GM12878 (cell line): ENCODE data around the gene VIT. TPM values are rescaled to one million over a fixed set of nuclear protein-coding genes. Genes with fewer than 3 reads are reported as not detected.

Experiments used
- ATAC-seq: fragments of 200-7000 bp; cut with Tn5 transposase; 3 replicates; pipeline ENCODE4 v1.9.1; 2020; ENCODE audit warnings: mild to moderate bottlenecking, moderate library complexity
- BruUV-seq: library from RNA; stranded (reverse); fragments of 400-500 nt; replicated peaks from 2 replicates; lab custom pipeline; 2021; lab: Mats Ljungman, UMichigan
- CTCF ChIA-PET: fragments of 300-600 bp; sonication (Branson Sonifier 250); formaldehyde crosslinking; extraction: SDS; loops from one replicate; lab custom pipeline; 2021; ENCODE audit warnings: inconsistent platforms; lab: Yijun Ruan, JAX
- POLR2A ChIA-PET: fragments of 350-600 bp; formaldehyde crosslinking; extraction: SDS; loops from one replicate; lab custom pipeline; 2021; ENCODE audit warnings: inconsistent platforms; lab: Charles Lee
- RAD21 ChIA-PET: fragments of 300-600 bp; sonication (Branson Sonifier 250); formaldehyde crosslinking; loops from one replicate; lab custom pipeline; 2023; ENCODE audit warnings: antibody characterized with exemption; ENCODE audit not compliant: unreplicated experiment; lab: Charles Lee
- SMC1A ChIA-PET: fragments of 300-600 bp; sonication (Branson Sonifier 250); formaldehyde crosslinking; loops from one replicate; lab custom pipeline; 2023; ENCODE audit not compliant: unreplicated experiment, uncharacterized antibody; lab: Charles Lee
- DNase-seq: peaks from one replicate; pipeline ENCODE4 v3.0.0-alpha.2; 2011; ENCODE audit warnings: low read depth, low spot score
- FAIRE-seq: peaks from 3 replicates; lab custom pipeline; 2011; peaks lifted over from hg19 to GRCh38; lab: Jason Lieb, UNC
- H2AFZ ChIP-seq: 2 replicates; pipeline ENCODE4 v1.6.0; 2011; ENCODE audit warnings: low read depth, low read length, control low read depth; ENCODE audit not compliant: control insufficient read depth
- H3K27ac ChIP-seq: 2 replicates; pipeline ENCODE4 v1.5.1; 2011; ENCODE audit warnings: control low read depth; ENCODE audit not compliant: control insufficient read depth, insufficient read depth
- H3K27me3 ChIP-seq, 2 experiments: replicated peaks in 1 of 2; 2 replicates each; pipeline versions ENCODE4 v1.6.0 to v1.6.1; 2011; ENCODE audit warnings: low read length in 1 of 2; ENCODE audit not compliant: control insufficient read depth in 2 of 2, insufficient read depth in 2 of 2
- H3K36me3 ChIP-seq, 2 experiments: 2 replicates each; pipeline ENCODE4 v1.5.1; 2011; ENCODE audit warnings: low read length in 1 of 2; ENCODE audit not compliant: control insufficient read depth in 2 of 2, insufficient read depth in 2 of 2
- H3K4me1 ChIP-seq: 2 replicates; pipeline ENCODE4 v1.6.1; 2011; ENCODE audit warnings: mild to moderate bottlenecking, low read length, moderate library complexity, mixed read lengths; ENCODE audit not compliant: control insufficient read depth, insufficient read depth
- H3K4me2 ChIP-seq: 2 replicates; pipeline ENCODE4 v1.6.0; 2011; ENCODE audit warnings: control low read depth; ENCODE audit not compliant: control insufficient read depth, insufficient read depth
- H3K4me3 ChIP-seq: fragments of 200-600 bp; sonication (generic); 2 replicates; pipeline ENCODE4 v1.5.1; 2016
- H3K79me2 ChIP-seq: 2 replicates; pipeline ENCODE4 v1.6.0; 2011; ENCODE audit warnings: low read length; ENCODE audit not compliant: control insufficient read depth, insufficient read depth
- H3K9ac ChIP-seq: 2 replicates; pipeline ENCODE4 v1.8.0; 2011; ENCODE audit warnings: low read length, control low read depth, mixed read lengths; ENCODE audit not compliant: control insufficient read depth, insufficient read depth
- H3K9me3 ChIP-seq: replicated peaks from 3 replicates; pipeline ENCODE4 v1.5.1; 2011; ENCODE audit warnings: mild to moderate bottlenecking, low read length; ENCODE audit not compliant: control insufficient read depth, insufficient read depth
- H4K20me1 ChIP-seq: 2 replicates; pipeline ENCODE4 v1.6.0; 2011; ENCODE audit not compliant: control insufficient read depth, insufficient read depth
- ATF7 ChIP-seq: fragments of 450-650 bp; IDR thresholded peaks from 2 replicates; pipeline ENCODE4 v1.6.1; 2016; ENCODE audit warnings: low read depth, mild to moderate bottlenecking
- CEBPB ChIP-seq, 2 experiments: fragments of 150-350 bp in 1 of 2; IDR thresholded peaks; 2 replicates each; pipeline ENCODE4 v1.6.1; 2012 to 2014; ENCODE audit warnings: low read depth in 2 of 2, low read length in 2 of 2, borderline replicate concordance in 1 of 2, inconsistent platforms in 1 of 2
- GABPA ChIP-seq: IDR thresholded peaks from 2 replicates; pipeline ENCODE4 v1.6.1; 2014; ENCODE audit warnings: antibody characterized with exemption, low read depth, mild to moderate bottlenecking, inconsistent platforms
- IKZF1 ChIP-seq: fragments of 450-650 bp; conservative IDR thresholded peaks from 2 replicates; pipeline ENCODE4 v1.6.1; 2017; ENCODE audit warnings: antibody characterized with exemption, mild to moderate bottlenecking
- IRF4 ChIP-seq: IDR thresholded peaks from 2 replicates; pipeline ENCODE4 v1.6.1; 2011; ENCODE audit warnings: low read depth, low read length
- NFYB ChIP-seq: IDR thresholded peaks from 2 replicates; pipeline ENCODE4 v1.6.1; 2011; ENCODE audit warnings: low read depth, mild to moderate bottlenecking, low read length, improper control_type of control experiment, moderate library complexity; ENCODE audit not compliant: insufficient read depth
- PAX8 ChIP-seq: fragments of 450-650 bp; IDR thresholded peaks from 2 replicates; pipeline ENCODE4 v1.6.1; 2017; ENCODE audit warnings: mild to moderate bottlenecking, moderate library complexity
- WRNIP1 ChIP-seq: IDR thresholded peaks from 2 replicates; pipeline ENCODE4 v1.6.1; 2011; ENCODE audit warnings: low read depth, low read length, improper control_type of control experiment, borderline replicate concordance
- ZNF622 ChIP-seq: fragments of 450-650 bp; IDR thresholded peaks from 2 replicates; pipeline ENCODE4 v1.6.1; 2017; ENCODE audit warnings: mild to moderate bottlenecking, inconsistent platforms
- WGBS: methylation state at CpG from one replicate; pipeline ENCODE4 v1.1.6; 2016; ENCODE audit warnings: low lambda C conversion rate; ENCODE audit not compliant: insufficient replicate concordance, insufficient coverage; ENCODE audit errors: missing lambda C conversion rate; 5-methylcytosine and 5-hydroxymethylcytosine counted together
- in situ Hi-C: fragments of 300-500 bp; cut with MboI; formaldehyde crosslinking; loops from 9 replicates; pipeline ENCODE4 v1.14.3; 2018; ENCODE audit warnings: mixed read lengths
- intact Hi-C: fragments of 100-400 bp; cut with micrococcal nuclease; formaldehyde crosslinking; loops from one replicate; pipeline ENCODE4 v1.14.2; 2022; ENCODE audit not compliant: unreplicated experiment
- polyA plus RNA-seq, 11 experiments: library from polyadenylated mRNA; depleted of rRNA in 4 of 11; unstranded in 6 of 11; stranded (reverse) in 5 of 11; fragments of >200 nt; fragmentation: Nextera tagmentation in 4 of 11; fragmentation: Illumina TruSeq in 1 of 11; extraction: Ambion mirVana in 4 of 11; extraction: Trizol in 1 of 11; gene quantifications; 1 replicate in 1 of 11; 2 replicates in 10 of 11; pipeline versions ENCODE4 v1.2.1 to v1.2.3, GENCODE V29; 2011 to 2016; ENCODE audit warnings: inconsistent platforms in 2 of 11, missing spikeins in 2 of 11, low read depth in 1 of 11
- total RNA-seq, 4 experiments: library from RNA; depleted of rRNA in 3 of 4; stranded (reverse); fragments of >200 nt in 3 of 4; fragmentation: Illumina TruSeq in 1 of 4; extraction: Trizol in 1 of 4; gene quantifications; 2 replicates each; pipeline versions ENCODE4 v1.2.1 to v1.2.3, GENCODE V29; 2013 to 2021

VIT gene
- total and polyA plus RNA-seq, 10 of the 15 experiments (the other 5 are each of a cell fraction or from before 2014, with no cell fraction given), result 0.05 to 0.14 TPM; not detected in 8

- ChIA-PET RAD21 (no interaction called here), SMC1A (no interaction called here), POLR2A (no interaction called here), CTCF (no interaction called here)
- 32% methylated on average over 7 of the region's 7 CpGs for WGBS
- TF ChIP-seq NFYB, result no peak
- no peak for TF ChIP-seq WRNIP1
- TF ChIP-seq ATF7, result no peak
- TF ChIP-seq IRF4, result no peak
- no peak for TF ChIP-seq GABPA
- no peak for TF ChIP-seq CEBPB (IDR thresholded peaks at IDR 0.05; ENCODE audit: borderline replicate concordance in 1 of 2, low read depth in 2 of 2, low read length in 2 of 2)
- TF ChIP-seq ZNF622, result no peak
- TF ChIP-seq PAX8, result no peak
- no peak for TF ChIP-seq IKZF1
- no peaks in the 10 kb centered on the region for H3K9me3 ChIP-seq
- no peaks in the 10 kb centered on the region for H3K27me3 ChIP-seq
- no peaks in the 10 kb centered on the region for H4K20me1 ChIP-seq
- H3K4me2 ChIP-seq, result no peak overlapping the region
- DNase-seq (no peak), FAIRE-seq (no peak), ATAC-seq (no peak)
- H3K79me2 ChIP-seq, result no peaks in the 10 kb centered on the region
- no peaks in the 10 kb centered on the region for H3K36me3 ChIP-seq
- H3K4me1 ChIP-seq, result no peaks in the 10 kb centered on the region
- intact Hi-C loops (no loop called here), in situ Hi-C loops (no loop called here)
- no peak overlapping the region for H3K27ac ChIP-seq
- H3K4me3 ChIP-seq, result no peak overlapping the region
- BruUV-seq, result no TSS peak
- H2AFZ ChIP-seq, result no peak overlapping the region
- no peak overlapping the region for H3K9ac ChIP-seq
Observed at GRCh38 chr2:36695746-36696415, 626 bp upstream of the VIT start.
